Lower leg skin (tissue), 3 donors: Measurements from ENCODE around the gene LYG2.

ENCODE experiments used
- POLR2A ChIP-seq, 2 donors: fragments of 450-650 bp; IDR thresholded peaks; one replicate each; pipeline ENCODE4 v1.6.1; 2016 to 2017; ENCODE audit warnings: antibody characterized with exemption in 2 of 2, mild to moderate bottlenecking in 1 of 2, moderate library complexity in 1 of 2
- TF ChIP-seq, protein P1 (sequence below), 3 donors: fragments of 450-650 bp; IDR thresholded peaks; one replicate each; pipeline ENCODE4 v1.5.1; 2016; ENCODE audit warnings: antibody characterized with exemption in 3 of 3, mild to moderate bottlenecking in 3 of 3, moderate library complexity in 2 of 3

DNA sequence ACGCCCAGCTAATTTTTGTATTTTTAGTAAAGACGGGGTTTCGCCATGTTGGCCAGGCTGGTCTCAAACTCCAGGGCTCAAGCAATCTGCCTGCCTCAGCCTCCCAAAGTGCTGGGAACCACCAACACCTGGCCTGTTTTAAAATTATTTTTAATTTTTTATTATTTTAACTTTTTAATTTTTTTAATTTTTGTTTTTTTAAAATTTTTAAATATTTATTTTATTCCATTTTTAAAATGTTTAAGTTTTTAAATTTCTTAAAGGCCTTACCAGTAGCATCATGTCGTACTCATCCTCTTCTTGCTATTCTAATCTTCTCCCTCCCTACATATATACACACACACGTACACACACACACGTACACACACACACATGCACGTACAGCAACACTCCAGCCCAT, 44.1 kb upstream of the LYG2 start:
- no peak for TF ChIP-seq POLR2A (IDR thresholded peaks at IDR 0.05)
- TF ChIP-seq, protein P1, sequence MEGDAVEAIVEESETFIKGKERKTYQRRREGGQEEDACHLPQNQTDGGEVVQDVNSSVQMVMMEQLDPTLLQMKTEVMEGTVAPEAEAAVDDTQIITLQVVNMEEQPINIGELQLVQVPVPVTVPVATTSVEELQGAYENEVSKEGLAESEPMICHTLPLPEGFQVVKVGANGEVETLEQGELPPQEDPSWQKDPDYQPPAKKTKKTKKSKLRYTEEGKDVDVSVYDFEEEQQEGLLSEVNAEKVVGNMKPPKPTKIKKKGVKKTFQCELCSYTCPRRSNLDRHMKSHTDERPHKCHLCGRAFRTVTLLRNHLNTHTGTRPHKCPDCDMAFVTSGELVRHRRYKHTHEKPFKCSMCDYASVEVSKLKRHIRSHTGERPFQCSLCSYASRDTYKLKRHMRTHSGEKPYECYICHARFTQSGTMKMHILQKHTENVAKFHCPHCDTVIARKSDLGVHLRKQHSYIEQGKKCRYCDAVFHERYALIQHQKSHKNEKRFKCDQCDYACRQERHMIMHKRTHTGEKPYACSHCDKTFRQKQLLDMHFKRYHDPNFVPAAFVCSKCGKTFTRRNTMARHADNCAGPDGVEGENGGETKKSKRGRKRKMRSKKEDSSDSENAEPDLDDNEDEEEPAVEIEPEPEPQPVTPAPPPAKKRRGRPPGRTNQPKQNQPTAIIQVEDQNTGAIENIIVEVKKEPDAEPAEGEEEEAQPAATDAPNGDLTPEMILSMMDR (IDR thresholded peaks at IDR 0.05), result no peak
